Activated CD8-positive, alpha-beta memory T cell treated with anti-CD3 and anti-CD28 coated beads, Interleukin-2, amount 50 U/mL, for 1 hour (primary cell): Measurements from ENCODE around the gene HUNK.
"Not testable (repeated sequence)": the region's sequence is repeated elsewhere in the genome, so short reads cannot be mapped to it uniquely, and the experiment has no call there.

Source experiments
- DNase-seq: peaks from one replicate; pipeline ENCODE4 v3.0.0-alpha.2; 2020; ENCODE audit errors: extremely low read depth

The HUNK gene

DNA sequence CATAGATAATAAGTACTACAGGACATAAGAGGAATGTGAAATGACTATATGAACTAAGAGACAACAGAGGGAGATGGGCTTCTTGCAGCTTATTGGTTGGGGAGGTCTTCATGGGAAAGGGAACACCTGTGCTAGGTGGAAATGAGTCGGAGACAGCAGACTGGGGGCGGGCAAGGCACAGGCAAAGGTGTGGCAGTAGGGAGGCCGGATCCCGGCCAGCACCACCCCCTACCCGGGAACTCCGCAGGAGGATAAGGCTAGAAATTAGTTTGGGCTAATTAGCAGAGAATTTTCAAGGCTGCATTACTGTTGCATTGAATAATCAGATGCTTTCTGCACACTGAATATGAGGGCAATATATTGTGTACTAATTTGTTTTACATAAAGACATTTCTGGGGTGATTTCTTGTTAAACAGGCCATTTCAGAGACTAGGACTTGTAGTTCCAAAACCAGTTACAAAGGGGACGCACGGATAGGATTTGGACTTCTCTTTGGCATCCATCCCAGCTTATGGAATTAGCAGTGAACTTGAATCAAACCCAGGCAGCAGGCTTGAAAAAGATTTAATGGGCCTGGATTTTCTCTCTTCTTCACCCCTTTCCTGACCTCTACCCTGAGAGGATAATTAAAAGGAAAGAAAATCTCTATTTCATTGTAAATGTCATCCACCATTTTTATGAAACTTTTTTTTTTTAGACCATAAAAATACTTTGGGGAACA is 2.2 kb upstream of the HUNK start:
- DNase-seq = no peak

GRCh38 chr21:31871371-31871770 is 1.4 kb upstream of the HUNK start:
- not testable (repeated sequence) for DNase-seq

DNA sequence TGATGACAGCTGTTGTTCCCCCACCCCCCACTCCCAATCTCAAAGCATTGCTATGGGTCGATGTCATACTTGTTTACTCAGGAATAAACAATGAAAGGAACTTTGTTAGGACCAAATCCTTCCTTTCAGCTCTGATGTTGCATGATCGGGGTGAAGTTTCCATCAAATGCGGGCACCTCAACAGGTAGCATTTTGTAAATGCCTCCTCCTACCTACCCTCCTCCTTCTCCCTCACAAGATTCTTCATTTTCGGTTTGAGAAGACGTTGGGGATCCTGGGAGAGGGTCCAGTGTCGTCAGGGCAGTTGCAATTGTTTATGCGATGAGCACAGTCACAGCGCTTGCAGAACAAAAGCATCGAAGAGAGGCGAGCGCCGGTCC is 758 bp upstream of the HUNK start:
- no peak for DNase-seq

DNA sequence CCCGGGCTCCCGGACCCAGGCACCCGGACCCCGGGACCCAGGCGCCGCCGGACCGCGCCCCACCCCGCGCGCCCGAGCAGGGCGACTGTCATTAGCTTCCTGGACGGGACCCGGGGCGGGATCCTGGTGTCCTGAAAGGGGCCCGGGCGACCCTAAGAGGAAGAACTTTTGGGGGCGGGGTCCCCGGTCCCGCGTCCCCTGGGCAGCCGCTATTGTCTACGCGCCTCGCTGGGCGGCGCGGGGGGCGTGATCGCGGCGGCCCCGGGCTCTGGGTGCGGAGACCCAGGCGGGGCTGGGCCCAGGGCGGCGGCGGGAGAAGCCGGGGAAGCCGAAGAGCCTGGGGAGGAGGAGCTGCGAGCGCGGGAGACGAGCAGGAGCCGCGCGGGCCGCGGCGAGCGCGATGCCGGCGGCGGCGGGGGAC is 465 bp downstream of the HUNK start:
- DNase-seq = no peak

- no peak for DNase-seq
These were observed 1.1 kb downstream of the HUNK start for GRCh38 chr21:31873696-31874599.

DNA sequence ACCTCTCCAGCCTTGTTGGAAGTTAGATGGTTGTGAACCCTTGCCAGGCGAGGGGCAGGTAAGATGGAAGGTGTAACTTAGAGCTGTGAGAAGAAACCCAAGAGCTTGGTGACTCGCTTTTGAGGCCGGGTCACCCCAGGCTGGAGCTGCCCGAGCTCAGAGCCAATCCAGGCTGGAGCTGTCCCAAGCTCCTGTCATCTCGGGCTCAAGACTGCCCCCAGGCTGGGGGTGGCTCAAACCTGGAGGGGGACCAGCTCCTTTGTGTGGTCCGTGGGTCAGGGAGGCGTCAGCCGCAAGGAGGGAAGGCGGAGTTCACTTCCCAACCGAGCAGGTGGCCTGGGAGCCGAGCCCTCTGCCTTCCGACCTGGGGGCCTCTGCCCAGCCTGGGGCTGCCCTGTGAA is 2.0 kb downstream of the HUNK start:
- DNase-seq = no peak

DNA sequence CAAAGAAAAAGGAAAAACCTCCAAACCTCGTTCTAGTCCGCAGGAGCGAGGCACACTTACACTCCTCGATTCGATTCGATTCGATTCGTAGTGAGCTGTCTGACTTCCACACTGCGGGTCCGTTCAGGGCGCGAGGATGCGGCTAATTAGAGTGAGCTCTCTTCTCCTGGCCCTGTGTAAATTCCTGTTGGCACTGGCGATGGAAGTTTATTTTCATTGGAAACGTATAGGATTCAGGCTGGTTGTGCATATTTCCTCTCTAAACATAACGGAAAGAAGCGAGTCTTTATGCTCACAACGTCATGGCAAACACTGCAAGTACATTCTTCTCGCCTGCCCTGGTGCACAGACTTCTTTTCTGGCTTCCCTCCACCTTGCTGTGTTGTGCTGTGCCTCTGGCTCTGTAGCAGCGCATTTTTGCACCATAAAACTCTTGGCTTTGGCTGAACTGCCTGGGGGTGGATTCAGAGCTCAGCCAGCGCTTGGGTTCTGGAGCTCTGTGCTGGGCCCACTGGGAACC is 2.7 kb downstream of the HUNK start:
- DNase-seq = no peak

GRCh38 chr21:31877463-31877957 is 4.7 kb downstream of the HUNK start:
- DNase-seq = no peak

DNA sequence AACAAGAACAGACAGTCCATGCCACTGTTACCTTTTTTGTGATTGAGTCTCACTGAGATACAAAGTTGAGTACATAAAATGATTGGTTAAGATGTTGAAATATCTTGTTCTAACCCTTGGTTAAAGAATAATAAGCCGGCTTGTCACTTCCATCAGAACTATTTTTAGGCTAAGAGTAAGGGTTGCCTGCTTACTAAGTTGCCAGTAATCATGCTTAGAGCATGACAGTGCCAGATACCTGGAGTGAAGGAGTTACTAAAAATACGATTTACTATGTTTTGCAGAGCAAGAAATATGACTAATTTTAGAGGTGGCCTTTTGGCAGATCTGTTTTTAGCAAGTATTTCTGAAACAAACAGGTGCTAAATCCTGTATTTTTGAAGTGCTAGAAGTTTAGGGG is 6.0 kb downstream of the HUNK start:
- DNase-seq = no peak

DNA sequence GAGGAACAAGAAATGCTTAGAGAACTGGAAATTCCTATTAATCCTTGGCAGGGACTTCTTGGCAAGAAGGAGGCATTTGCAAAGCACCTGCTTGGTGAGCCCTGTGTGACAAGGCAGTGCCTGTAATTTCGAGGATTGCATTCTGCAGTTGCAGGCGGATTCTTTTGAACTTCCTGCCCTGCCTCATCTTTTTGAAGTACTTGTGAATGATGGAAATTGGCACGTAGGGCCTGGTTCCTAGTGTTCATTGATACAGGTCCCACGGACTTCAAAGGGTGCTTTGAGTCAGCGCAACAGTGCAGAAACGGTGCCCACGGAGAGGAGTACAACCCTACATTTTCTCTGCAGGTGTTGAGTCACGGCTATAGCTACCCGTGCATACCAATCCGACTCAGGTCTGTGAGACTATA is 6.4 kb downstream of the HUNK start:
- no peak for DNase-seq

- no peak for DNase-seq
These were observed 7.1 kb downstream of the HUNK start for GRCh38 chr21:31879911-31880310.

DNA sequence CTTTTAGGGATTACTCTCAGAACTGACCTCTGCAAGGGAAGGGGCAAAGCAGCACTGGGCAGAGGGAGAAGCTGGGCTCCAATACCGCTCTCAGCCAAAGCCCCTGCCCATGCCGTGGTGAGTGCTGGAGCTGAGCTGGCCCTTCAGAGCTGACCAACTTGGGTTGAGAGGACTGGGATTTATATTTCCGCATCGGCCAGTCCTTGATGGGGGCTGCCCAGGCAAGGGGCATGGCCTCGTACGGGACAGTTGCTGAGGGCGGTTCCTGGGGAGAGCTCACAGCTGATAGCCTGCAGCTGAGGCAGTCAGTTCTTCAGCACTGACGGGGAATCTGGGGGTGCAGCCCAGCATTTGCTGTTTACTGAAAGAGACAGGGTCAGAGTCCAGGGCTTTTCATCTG is 8.0 kb downstream of the HUNK start:
- no peak for DNase-seq

GRCh38 chr21:31882711-31883110 is 9.9 kb downstream of the HUNK start:
- no peak for DNase-seq

GRCh38 chr21:31885146-31885545 is 12.3 kb downstream of the HUNK start:
- DNase-seq = no peak

DNA sequence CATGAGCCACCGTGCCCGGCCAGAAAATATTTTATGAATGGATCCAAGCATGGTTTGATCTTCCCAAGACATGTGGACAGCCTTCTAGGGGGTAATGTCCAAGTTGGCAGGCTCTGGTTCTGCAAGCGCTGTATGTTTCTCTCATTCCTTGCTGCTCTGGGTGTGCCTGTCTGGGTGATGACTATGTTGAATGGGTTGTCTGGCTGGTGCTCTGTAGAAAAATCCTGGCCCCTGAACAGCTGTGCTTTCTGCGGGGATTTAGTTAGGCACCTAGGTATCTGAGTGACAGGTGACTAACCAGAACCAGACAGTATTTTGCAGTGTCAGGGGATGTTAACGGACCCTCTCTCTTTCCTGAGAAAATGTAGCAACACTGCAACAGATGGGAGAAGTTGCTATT is 14.1 kb downstream of the HUNK start:
- DNase-seq = no peak

GRCh38 chr21:31887391-31887841 is 14.6 kb downstream of the HUNK start:
- no peak for DNase-seq

DNA sequence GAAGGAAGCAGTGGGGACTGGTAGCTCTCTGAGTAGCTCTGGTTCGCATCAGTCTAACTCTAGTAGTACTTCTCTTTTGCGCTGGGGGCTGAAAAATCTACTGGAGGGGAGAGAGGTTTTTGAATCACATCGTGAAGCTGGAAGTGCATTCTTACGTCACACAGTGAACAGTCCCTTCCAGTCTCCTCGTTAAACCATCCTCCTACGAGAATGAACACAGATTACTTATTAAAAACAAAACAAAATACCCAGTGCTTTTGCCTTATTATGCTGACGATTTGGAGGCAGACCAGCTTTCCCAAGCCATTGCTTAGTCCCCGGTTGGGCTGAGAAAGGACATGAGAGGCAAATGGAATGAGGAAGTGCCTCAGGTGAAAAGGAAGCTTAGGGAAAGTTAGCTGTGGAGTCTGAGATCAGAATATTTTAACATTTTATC is 16.1 kb downstream of the HUNK start:
- no peak for DNase-seq

DNA sequence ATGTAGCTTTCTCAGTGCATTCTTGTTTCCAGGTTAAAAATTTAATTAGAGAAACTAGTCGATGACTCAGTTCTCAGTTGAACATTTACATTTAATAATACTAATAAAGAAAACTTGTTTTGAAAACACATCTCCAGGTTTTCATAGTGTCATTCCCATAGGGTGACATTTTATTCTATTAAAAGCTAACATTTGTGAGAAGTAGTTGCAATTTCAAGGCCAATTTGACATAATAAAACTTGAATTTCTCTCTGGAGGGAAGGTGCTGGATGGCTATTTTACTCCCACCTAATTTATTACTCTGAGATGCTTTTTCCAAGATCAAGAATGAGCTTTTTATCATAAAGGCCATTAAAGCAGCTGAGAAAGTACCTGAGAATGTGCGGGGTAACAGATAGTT is 16.6 kb downstream of the HUNK start:
- no peak for DNase-seq

DNA sequence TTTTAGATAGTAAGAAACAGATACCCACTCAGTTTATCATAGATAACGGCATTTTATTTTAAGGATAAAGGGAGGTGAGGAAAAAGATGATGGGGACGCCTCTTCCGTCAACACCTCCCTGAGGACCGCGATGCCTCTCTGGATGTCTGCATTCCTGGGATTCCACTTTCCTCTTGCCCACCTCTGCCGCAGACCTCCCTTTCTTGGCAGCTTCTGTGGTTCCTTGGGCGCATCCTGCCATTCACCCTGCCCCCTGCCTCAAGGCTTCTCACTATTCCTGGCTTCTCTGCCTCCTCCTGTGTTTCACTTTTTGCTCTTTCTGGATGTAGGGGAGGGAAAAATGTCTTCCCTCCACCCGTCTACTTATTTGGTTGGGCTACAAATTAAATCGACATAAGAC is 19.9 kb downstream of the HUNK start:
- no peak for DNase-seq

GRCh38 chr21:31893851-31894415 is 21.1 kb downstream of the HUNK start:
- no peak for DNase-seq

- DNase-seq = no peak
These were observed 21.6 kb downstream of the HUNK start for GRCh38 chr21:31894457-31894856.
